Myocyte (in vitro differentiated cells): Measurements from ENCODE around the gene GLG1. TPM values are rescaled to one million over a fixed set of nuclear protein-coding genes. Genes with fewer than 3 reads are reported as not detected.
"Not testable (repeated sequence)": the region's sequence is repeated elsewhere in the genome, so short reads cannot be mapped to it uniquely, and the experiment has no call there.

Experiments
- DNase-seq: peaks from one replicate; pipeline ENCODE4 v3.0.0-alpha.2; 2012; ENCODE audit warnings: low read depth
- total RNA-seq: library from RNA; depleted of rRNA; stranded (reverse); fragments of >200 nt; gene quantifications from 2 replicates; pipeline ENCODE4 v1.2.3, GENCODE V29; 2014

GLG1 gene
- total RNA-seq, 1 donor from 2014 or later: 105 TPM

- DNase-seq: not testable (repeated sequence)
Measured at GRCh38 chr16:74412775-74413390, 194.0 kb downstream of the GLG1 start.

- DNase-seq: not testable (repeated sequence)
Measured at GRCh38 chr16:74412138-74412774, 194.7 kb downstream of the GLG1 start.

GRCh38 chr16:74410981-74411380 is 195.9 kb downstream of the GLG1 start:
- DNase-seq: not testable (repeated sequence)

GRCh38 chr16:74410057-74410957 is 196.6 kb downstream of the GLG1 start:
- not testable (repeated sequence) for DNase-seq

- not testable (repeated sequence) for DNase-seq
Measured at GRCh38 chr16:74409185-74409981, 197.5 kb downstream of the GLG1 start.

GRCh38 chr16:74407362-74407705 is 199.6 kb downstream of the GLG1 start:
- DNase-seq: peak; percentile 21

- DNase-seq: not testable (repeated sequence)
Measured at GRCh38 chr16:74406600-74407361, 200.1 kb downstream of the GLG1 start.

GRCh38 chr16:74404148-74404933 is 202.6 kb downstream of the GLG1 start:
- not testable (repeated sequence) for DNase-seq

GRCh38 chr16:74400238-74400637 is 206.7 kb downstream of the GLG1 start:
- DNase-seq: not testable (repeated sequence)

GRCh38 chr16:74398212-74398895 is 208.6 kb downstream of the GLG1 start:
- not testable (repeated sequence) for DNase-seq

Other genes with a start within 250 kb of the GLG1 start
- 1.0 and 1.2 TPM in 2 replicates for gene NPIPB15, start 230.8 kb downstream of the GLG1 start, total RNA-seq
- gene CLEC18B, start 185.6 kb downstream of the GLG1 start, total RNA-seq: 1.2 and 1.6 TPM in 2 replicates
- gene RFWD3, start 59.8 kb upstream of the GLG1 start, total RNA-seq: 13.0 and 14.1 TPM in 2 replicates
- 0.57 and 1.4 TPM in 2 replicates for gene MLKL, start 93.7 kb upstream of the GLG1 start, total RNA-seq
- not detected in 2 replicates for gene FA2H, start 167.7 kb upstream of the GLG1 start, total RNA-seq